Measurements from ENCODE around the gene PALD1.

PALD1 gene

DNA sequence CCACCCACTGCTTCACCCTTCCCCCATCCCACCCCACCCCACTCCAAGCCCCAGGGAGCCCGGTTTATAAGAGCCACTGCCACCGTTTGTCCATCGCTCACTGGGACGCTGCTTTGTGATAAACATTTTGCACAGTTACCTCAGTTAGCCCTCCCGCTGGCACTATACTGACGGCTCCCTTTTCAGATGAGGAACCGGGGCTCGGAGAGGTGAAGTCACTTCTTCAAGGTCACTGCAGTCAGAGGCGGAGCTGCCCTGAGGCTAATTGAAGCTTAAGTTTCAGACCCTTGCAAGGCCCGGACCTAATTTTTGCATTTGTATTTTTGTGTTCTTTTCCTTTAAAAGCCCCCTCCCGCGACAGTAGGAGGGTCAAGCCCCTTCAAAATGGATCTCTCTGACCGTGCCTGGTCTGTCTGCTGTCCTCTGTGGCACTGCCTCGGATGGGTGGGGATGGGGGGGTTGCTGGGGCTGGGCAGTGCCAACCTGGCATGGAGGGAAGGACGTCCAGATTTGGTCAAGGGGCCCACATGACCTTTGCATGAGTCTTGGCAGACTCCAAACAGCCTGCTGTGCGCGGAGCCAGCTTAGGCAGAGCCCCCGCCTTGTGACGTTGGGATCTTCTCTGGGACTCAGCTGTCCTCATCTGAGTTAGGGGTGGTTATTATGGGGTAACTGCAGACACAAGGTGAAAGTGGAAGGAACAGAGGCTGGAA is 19.4 kb upstream of the PALD1 start:
- Histone ChIP-seq H3K27me3 (ENCODE audit: low read length) (no peaks in the 10 kb centered on the region), H3K36me3 (ENCODE audit: low read length) (no peaks in the 10 kb centered on the region), H2AFZ (ENCODE audit: low read depth, low read length, severe bottlenecking) (no peak overlapping the region), H3K4me3 (ENCODE audit: insufficient read depth, low read length, poor library complexity, severe bottlenecking) (no peak overlapping the region), H3K79me2 (ENCODE audit: insufficient read depth, low read length) (no peaks in the 10 kb centered on the region), H3K9me3 (ENCODE audit: insufficient read depth, low read length) (no peaks in the 10 kb centered on the region), H3K27ac (ENCODE audit: low read depth, low read length) (no peak overlapping the region), H3K4me2 (ENCODE audit: low read depth, low read length, poor library complexity, severe bottlenecking) (no peak overlapping the region), H3K9ac (ENCODE audit: low read length) (no peak overlapping the region), H4K20me1 (ENCODE audit: low read depth, low read length) (no peaks in the 10 kb centered on the region), H3F3A (ENCODE audit: insufficient read depth) (no peaks in the 10 kb centered on the region), H3K9me2 (replicated peaks; ENCODE audit: insufficient read depth, low read length) (no peaks in the 10 kb centered on the region)
- TF ChIP-seq EZH2phosphoT487 (conservative IDR thresholded peaks at IDR 0.05; ENCODE audit: low read length) (no peak), CTCF (IDR thresholded peaks at IDR 0.05; ENCODE audit: insufficient read depth, low read length, poor library complexity, severe bottlenecking) (no peak)

DNA sequence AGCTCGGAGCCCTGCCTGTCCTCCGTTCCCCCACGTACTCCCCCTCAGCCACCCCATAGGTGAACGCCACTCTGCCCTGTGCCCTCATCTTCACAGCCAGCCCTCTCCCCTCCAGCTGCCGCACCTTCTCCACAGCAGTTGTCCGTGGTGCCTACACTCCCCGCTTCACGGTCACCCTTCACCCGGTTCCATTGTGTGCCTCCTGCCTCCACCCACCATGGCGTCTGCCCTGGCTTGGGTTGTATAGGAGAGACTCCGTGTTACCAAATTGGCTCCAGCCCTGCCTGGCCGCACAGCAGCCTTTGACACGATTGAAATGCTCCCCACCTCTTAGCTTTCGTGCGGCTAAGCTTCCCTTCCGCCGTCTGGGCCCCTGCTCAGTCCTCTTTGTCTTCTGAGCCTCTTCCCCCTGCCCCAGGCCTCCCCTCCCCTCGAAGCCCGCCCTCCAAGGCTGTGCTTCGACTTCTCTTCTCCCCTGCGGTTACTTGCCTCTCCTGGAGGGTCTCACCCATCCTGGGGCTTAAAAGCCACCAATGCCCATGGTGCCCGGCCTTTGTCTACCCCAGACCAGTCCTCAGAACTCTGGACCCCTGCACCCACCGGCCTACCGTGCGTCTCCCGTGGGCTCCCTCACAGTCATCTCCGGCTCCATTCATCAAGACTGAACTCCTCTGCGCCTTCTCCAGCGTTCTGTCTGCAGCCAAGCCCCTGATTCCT is 18.6 kb upstream of the PALD1 start:
- no peak overlapping the region for H3K4me3 ChIP-seq (ENCODE audit: insufficient read depth, low read length, poor library complexity, severe bottlenecking)

DNA sequence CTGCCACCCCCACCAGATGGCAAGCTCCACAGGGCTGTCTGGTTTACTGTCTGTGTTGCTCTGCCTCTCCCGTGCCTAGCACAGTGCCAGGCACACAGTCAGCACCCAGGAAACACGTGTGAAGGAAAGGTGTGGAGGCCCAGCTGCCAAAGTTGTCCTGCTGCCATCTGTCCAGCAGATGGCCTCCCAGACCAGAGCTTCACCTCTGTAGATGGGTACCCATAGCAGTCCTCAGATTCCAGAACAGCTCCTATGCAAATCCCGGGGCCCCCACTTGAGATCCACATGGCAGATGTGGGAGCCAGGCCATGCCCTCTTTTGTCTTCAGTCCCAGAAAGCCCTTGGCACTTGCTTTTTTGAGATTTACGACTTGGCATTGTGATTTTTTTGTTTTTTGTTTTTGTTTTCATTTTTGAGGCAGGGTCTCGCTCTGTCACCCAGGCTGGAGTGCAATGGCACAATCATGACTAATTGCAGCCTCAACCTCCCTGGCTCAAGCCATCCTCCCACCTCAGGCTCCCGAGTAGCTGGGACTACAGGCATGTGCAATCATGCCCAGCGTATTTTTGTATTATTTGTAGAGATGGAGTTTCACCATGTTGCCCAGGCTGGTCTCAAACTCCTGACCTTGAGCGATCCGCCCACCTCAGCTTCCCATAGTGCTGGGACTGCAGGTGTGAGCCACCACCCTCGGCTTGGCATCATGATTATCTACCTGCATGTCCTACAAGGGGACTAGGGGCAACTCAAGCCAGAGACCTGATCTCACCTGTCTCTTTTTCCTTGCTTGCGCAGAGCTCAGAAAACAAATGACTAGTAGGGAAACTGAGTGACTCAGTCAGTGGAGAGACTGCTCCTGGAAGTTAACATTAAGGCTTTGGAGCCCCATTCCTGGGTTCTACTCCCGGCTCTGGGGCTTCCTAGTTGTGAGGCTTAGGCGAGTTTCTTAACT is 16.9 kb upstream of the PALD1 start:
- H3K4me2 ChIP-seq (ENCODE audit: low read depth, low read length, poor library complexity, severe bottlenecking): no peak overlapping the region

More for the DNA sequence above, 18.6 kb upstream of the PALD1 start:
- no peak overlapping the region for H2AFZ ChIP-seq (ENCODE audit: low read depth, low read length, severe bottlenecking)
- H4K20me1 ChIP-seq (ENCODE audit: low read depth, low read length): no peaks in the 10 kb centered on the region
- H3K9ac ChIP-seq (ENCODE audit: low read length): no peak overlapping the region
- no peaks in the 10 kb centered on the region for H3K27me3 ChIP-seq (ENCODE audit: low read length)
- no peak overlapping the region for H3K27ac ChIP-seq (ENCODE audit: low read depth, low read length)
- H3K9me2 ChIP-seq (replicated peaks; ENCODE audit: insufficient read depth, low read length): no peaks in the 10 kb centered on the region
- H3K9me3 ChIP-seq (ENCODE audit: insufficient read depth, low read length): no peaks in the 10 kb centered on the region
- TF ChIP-seq EZH2phosphoT487 (conservative IDR thresholded peaks at IDR 0.05; ENCODE audit: low read length) (no peak), CTCF (IDR thresholded peaks at IDR 0.05; ENCODE audit: insufficient read depth, low read length, poor library complexity, severe bottlenecking) (no peak)
- H3K36me3 ChIP-seq (ENCODE audit: low read length): no peaks in the 10 kb centered on the region
- no peak overlapping the region for H3K4me2 ChIP-seq (ENCODE audit: low read depth, low read length, poor library complexity, severe bottlenecking)
- no peaks in the 10 kb centered on the region for H3K79me2 ChIP-seq (ENCODE audit: insufficient read depth, low read length)
- H3F3A ChIP-seq (ENCODE audit: insufficient read depth): no peaks in the 10 kb centered on the region

More for the DNA sequence above, 16.9 kb upstream of the PALD1 start:
- Histone ChIP-seq H3K9me3 (ENCODE audit: insufficient read depth, low read length) (no peaks in the 10 kb centered on the region), H3K79me2 (ENCODE audit: insufficient read depth, low read length) (no peaks in the 10 kb centered on the region), H2AFZ (ENCODE audit: low read depth, low read length, severe bottlenecking) (no peak overlapping the region), H3F3A (ENCODE audit: insufficient read depth) (no peaks in the 10 kb centered on the region), H3K27me3 (ENCODE audit: low read length) (no peaks in the 10 kb centered on the region), H3K36me3 (ENCODE audit: low read length) (no peaks in the 10 kb centered on the region), H3K9me2 (replicated peaks; ENCODE audit: insufficient read depth, low read length) (no peaks in the 10 kb centered on the region), H4K20me1 (ENCODE audit: low read depth, low read length) (no peaks in the 10 kb centered on the region), H3K9ac (ENCODE audit: low read length) (no peak overlapping the region), H3K4me3 (ENCODE audit: insufficient read depth, low read length, poor library complexity, severe bottlenecking) (no peak overlapping the region), H3K27ac (ENCODE audit: low read depth, low read length) (no peak overlapping the region)
- TF ChIP-seq CTCF (IDR thresholded peaks at IDR 0.05; ENCODE audit: insufficient read depth, low read length, poor library complexity, severe bottlenecking): peak; percentile 85
- TF ChIP-seq EZH2phosphoT487 (conservative IDR thresholded peaks at IDR 0.05; ENCODE audit: low read length): no peak

Data from SU-DHL-6 (cell line).